ENCODE results near the gene CAMK1D.
"Not testable (repeated sequence)": the region's sequence is repeated elsewhere in the genome, so short reads cannot be mapped to it uniquely, and the experiment has no call there.

Gene CAMK1D

DNA sequence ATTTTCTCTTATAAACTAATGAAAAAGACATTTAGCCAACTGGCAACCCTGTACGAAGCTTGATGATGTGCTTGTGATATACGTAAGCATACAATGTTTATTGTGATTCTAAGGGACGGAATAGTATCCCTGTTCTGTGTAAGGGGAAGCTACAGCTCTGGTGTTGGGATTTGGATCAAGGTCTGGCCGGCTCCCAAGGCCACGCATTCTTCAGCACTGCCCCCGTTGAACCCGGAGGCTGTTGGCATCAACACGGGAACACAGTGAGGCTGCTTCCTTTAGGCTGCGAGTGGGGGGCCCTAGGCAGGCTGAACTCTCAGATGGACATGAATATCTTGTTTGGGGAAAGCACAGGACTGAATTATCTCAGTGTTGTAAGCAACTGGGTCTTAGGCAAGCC is 180.6 kb downstream of the CAMK1D start:
- DNase-seq = no peak

DNA sequence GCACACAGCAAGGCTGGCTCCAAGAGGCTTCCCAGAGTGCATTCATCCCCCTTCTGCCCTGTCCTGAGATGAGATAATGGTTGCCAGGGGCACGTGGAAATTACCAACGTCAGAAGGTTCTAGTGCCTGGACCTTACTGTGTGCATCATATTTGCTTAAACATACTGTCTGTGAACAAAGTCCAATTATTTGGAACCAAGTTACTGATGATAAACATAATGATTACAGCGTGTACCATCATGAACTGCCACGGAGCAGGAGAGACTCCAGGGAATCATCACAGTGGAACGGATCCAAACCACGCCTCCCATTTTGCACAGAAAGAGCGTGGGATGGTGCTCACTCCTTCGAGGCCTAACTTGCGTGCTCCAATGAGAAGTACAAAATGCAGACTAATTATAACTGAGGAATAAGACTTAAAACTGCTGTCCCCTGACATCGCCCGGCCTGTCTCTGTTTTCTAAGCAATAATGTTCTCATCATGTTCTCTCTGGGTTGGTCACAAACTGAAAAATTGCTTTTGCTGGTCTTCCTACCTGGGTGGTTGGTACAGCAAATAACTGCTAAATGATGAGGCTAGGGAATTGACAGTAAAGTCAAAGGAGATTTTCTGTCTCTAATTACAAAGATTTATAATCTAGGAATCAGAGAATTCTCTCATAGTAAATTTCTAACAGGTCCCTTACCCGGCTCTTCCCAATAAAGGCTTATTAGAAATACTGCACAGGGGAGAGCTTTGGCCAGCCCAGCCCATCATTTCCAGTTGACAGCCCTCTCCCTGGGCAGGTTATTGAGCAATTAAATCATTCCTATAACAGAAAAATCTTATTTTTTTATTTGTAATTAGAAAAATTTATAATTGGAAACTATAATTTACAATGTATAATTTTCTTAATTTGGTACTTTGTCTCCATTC is 182.2 kb downstream of the CAMK1D start:
- no peak for DNase-seq

GRCh38 chr10:12533151-12533550 is 183.8 kb downstream of the CAMK1D start:
- DNase-seq = no peak

- no peak for DNase-seq
Measured at GRCh38 chr10:12533723-12534122, 184.4 kb downstream of the CAMK1D start.

DNA sequence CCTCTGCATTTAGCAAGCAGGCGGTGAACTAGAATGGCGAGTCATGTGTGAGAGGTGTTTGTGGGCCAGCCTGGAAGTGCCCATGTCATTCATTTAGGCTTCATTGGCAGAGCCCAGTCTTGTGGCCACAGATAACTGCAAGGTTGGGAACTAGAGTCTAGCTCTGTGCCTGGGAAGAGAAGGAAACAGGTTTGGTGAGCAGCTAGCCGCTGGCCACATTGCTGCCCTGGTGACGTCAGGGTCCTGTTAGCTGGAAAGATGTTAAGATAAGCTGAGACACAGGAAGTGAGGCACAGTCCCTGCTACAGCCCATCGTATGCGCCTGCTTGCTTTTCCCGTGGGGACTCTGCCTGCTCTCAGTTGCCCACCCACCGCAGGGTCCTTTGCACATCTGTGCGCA is 185.5 kb downstream of the CAMK1D start:
- DNase-seq = peak; percentile 54

- DNase-seq = peak; percentile 69
Measured at GRCh38 chr10:12535656-12536055, 186.3 kb downstream of the CAMK1D start.

GRCh38 chr10:12538491-12538995 is 189.2 kb downstream of the CAMK1D start:
- no peak for DNase-seq

DNA sequence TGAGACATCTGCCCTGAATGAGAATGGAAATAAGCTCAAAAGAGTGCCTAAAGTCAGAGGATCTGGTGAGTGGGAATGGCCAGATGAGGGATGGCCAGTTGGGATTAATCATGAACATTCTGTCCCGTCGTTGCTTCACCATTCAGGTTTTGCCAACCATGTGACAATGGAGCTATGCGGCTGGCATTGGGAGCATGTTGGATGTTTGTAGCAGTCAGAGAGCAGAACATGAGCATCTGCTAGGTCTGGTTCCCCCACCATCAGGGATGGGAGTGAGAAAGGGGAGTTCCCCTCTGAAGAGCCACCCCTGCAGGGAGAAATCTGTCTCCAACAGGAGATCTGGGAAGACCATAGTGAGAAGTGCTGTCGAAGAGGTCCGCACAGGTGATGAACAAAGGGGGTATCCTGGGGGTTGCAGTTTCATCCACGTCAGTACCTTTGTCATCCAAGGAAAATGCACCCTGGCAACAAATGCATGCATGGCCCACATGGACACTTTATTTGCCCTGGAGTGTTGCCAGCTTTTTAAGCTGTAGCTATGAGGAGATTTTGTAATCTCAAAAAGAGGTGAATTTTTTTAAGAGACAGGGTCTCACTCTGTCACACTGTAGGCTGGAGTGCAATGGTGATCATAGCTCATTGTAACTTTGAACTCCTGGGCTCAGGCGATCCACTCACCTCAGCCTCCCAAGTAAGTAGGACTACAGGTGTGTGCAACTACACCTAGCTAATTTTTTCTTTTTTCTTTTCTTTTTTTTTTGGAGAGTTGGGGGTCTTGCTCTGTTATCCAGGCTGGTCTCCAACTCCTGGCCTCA is 190.2 kb downstream of the CAMK1D start:
- DNase-seq = peak; percentile 22

DNA sequence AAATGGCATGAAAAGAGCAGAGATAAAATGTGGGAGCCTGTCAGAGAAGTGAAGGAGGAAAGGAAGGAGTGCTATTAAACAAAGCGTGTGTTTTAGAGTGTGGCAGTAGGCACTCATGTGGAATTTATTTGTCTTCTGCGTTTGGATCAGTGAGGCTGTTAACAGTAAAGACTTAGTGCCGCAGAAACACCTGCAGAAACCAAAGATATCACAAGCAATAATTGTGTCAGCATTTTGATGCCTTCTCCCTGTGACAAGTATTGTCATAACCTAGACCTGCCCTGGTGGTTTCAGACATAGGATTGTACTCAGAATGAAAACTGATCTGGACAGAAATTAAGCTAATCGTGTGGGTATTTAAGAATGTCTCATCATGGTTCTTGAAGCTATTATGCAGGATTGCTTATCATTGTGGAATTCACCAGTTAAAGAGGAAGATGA is 191.0 kb downstream of the CAMK1D start:
- DNase-seq = peak; percentile 17

DNA sequence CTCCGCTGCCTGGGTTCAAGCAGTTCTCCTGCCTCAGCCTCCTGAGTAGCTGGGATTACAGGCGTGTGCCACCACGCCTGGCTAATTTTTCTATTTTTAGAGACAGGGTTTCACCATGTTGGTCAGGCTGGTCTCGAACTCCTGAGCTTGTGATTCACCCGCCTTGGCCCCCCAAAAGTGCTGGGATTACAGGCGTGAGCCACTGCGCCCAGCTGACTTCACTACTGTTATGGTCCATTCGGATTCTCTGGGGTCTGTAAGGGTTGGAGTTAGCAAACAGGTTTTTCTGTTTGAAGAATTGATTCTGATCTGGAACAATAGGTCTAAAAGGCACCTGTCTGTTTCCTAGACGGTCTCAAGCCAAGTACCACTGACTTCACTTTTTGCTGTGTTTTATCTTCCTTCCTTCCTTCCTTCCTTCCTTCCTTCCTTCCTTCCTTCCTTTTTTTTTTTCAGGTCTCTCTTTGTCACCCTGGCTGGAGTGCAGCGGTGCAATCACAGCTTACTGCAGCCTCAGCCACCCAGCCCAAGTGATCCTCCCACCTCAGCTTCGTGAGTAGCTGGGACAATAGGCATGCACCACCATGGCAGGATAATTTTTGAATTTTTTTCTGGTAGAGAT is 192.2 kb downstream of the CAMK1D start:
- DNase-seq = no peak

DNA sequence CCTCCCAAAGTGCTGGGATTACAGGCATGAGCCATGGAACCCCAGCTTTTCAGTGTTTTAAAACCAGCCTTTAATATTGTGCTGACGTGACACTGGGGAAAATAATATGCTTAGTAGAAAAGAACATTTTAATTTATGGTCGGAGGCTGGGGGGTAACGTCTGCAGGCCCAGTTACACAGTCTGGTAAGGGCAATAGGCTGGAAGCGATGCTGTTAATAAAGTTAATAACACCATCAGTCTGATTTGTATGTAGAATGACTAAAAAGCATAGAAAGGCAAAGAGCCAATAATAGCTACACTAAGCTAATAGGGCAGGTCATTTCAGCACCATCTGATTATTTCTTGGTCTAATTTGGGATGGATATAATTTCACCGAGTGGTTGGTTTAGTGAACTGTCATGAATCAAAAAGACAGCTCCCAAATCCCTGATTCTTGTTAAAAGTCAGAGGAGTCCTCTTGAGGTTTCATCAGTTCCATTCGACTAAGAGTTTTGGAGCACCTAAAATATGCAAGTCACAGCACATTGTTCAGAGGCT is 192.9 kb downstream of the CAMK1D start:
- DNase-seq = no peak

GRCh38 chr10:12543589-12543988 is 194.2 kb downstream of the CAMK1D start:
- no peak for DNase-seq

- DNase-seq = not testable (repeated sequence)
Measured at GRCh38 chr10:12546160-12546802, 196.9 kb downstream of the CAMK1D start.

DNA sequence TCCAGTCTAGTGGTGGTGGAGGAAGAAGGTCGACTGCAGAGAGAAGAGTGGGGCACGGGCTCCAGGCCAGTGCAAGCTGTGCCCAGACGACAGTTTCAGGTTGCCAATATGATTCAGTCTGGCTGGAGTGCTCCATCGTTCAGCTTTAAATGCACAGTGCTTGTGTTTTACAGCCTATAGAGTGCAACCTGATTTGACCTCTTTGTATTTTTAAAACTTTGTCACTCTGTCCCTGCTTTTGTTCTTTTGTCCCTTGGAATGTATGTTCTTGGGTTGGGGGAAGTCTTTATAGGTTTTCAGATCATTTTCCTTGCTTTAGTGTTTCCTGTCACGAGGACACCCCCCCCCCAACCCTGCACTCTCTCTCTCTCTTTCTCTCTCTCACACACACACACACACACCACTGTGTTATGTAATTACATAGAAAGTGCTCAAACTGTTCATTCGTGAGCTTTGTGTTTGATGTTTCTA is 198.0 kb downstream of the CAMK1D start:
- DNase-seq = no peak

- DNase-seq = no peak
Measured at GRCh38 chr10:12549297-12549696, 199.9 kb downstream of the CAMK1D start.

- DNase-seq = no peak
Measured at GRCh38 chr10:12550994-12551393, 201.6 kb downstream of the CAMK1D start.

DNA sequence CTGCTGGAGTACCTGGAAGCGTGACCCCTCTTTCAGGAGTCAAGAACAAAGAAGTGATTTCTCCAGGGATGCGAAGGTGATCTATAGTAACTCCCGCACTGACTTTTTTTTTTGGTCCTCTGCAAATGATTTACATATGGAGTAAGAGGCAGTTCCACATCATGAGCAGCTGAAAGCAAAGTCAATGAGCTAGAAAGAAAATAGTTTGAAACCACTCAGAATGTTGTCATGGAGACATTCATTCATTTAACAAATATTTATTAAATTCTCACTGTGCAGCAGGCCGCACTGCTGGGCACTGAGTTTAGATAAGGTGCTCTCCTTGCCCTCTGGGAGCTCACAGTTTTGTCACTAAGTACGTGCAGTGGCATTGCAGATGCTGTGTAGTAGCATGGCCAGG is 206.7 kb downstream of the CAMK1D start:
- no peak for DNase-seq

- no peak for DNase-seq
Measured at GRCh38 chr10:12559578-12560178, 210.3 kb downstream of the CAMK1D start.

- no peak for DNase-seq
Measured at GRCh38 chr10:12561307-12561706, 212.0 kb downstream of the CAMK1D start.

DNA sequence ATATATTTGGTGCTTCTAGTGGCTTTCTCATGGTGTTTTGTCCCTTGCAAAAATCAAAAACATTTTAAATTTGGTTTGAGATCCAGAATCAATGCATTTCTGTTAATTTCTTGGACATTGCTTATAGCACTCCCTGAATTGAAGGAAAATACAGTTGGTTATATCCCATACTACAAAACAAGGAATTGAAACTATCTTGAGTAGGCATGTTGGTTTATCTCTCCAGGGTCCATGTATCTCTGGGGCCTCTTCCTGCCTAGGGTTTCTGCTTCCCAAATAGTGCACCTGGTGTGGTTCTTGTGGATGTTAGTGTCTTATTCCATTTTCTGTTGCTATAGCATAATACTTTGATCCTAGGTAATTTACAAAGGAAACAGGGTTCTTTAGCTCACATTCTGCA is 212.4 kb downstream of the CAMK1D start:
- DNase-seq = no peak

- DNase-seq = no peak
Measured at GRCh38 chr10:12563489-12563888, 214.1 kb downstream of the CAMK1D start.

GRCh38 chr10:12564173-12564572 is 214.8 kb downstream of the CAMK1D start:
- no peak for DNase-seq

All from hematopoietic multipotent progenitor cell treated with erythropoietin and hydrocortisone succinate and interleukin-3 and kit ligand, for 4 days (in vitro differentiated cells).